Measurements from ENCODE around the gene FAM3D. TPM values are rescaled to one million over a fixed set of nuclear protein-coding genes. Genes with fewer than 3 reads are reported as not detected.

Gene FAM3D
- polyA plus RNA-seq, 1 donor (not counting 4 experiments of a cell fraction or from before 2014, with no cell fraction given): not detected

DNA sequence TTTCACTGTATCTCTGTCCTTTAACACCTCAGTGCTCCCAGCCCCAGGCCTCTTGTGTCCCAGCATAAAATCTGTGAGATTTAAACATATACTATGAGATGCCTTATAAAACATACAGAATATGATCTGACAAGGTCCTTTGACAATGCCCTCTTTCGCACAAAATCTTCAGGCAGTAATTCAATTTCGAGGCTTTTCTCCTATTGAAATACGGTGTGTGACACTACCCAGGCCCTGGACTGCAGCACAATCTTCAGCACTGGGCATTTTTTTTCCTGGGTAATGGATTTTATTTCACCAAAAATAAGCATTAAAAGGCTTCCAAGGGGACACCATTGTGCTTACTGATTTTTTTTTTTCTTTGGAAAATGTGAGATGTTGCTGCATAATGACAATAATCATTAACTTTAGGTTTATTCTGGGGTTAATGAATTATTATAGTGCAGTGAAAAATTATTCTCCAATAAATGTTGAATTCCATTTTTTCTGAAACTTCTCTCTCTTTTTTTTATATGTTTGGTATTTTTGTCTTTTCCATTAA is 40.9 kb upstream of the FAM3D start:
- H3K9me3 ChIP-seq (ENCODE audit: control insufficient read depth, low read depth, low read length): no peaks in the 10 kb centered on the region
- no peak overlapping the region for H3K9ac ChIP-seq (ENCODE audit: control insufficient read depth, extremely low read depth, insufficient read depth, low read length)
- H3K36me3 ChIP-seq (ENCODE audit: control insufficient read depth in 2 of 2, extremely low read depth in 1 of 2, insufficient read depth in 2 of 2, low read length in 2 of 2): no peaks in the 10 kb centered on the region
- FAIRE-seq (no peak), DNase-seq (ENCODE audit: low read depth, low spot score) (no peak)
- H3K27ac ChIP-seq (ENCODE audit: control insufficient read depth, insufficient read depth, low read length): no peak overlapping the region
- TF ChIP-seq, protein P1, sequence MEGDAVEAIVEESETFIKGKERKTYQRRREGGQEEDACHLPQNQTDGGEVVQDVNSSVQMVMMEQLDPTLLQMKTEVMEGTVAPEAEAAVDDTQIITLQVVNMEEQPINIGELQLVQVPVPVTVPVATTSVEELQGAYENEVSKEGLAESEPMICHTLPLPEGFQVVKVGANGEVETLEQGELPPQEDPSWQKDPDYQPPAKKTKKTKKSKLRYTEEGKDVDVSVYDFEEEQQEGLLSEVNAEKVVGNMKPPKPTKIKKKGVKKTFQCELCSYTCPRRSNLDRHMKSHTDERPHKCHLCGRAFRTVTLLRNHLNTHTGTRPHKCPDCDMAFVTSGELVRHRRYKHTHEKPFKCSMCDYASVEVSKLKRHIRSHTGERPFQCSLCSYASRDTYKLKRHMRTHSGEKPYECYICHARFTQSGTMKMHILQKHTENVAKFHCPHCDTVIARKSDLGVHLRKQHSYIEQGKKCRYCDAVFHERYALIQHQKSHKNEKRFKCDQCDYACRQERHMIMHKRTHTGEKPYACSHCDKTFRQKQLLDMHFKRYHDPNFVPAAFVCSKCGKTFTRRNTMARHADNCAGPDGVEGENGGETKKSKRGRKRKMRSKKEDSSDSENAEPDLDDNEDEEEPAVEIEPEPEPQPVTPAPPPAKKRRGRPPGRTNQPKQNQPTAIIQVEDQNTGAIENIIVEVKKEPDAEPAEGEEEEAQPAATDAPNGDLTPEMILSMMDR (optimal IDR thresholded peaks at IDR 0.05 in 1 of 3, IDR thresholded peaks at IDR 0.05 in 1 of 3, conservative IDR thresholded peaks at IDR 0.05 in 1 of 3; ENCODE audit: extremely low read depth in 1 of 3, insufficient read depth in 2 of 3, low read length in 3 of 3): no peak
- TF ChIP-seq EZH2 (IDR thresholded peaks at IDR 0.05; ENCODE audit: low read length): no peak
- no peak overlapping the region for H3K4me3 ChIP-seq (ENCODE audit: control insufficient read depth in 2 of 3, extremely low read depth in 1 of 3, insufficient read depth in 2 of 3, low read depth in 1 of 3, low read length in 3 of 3)
- H3K9me1 ChIP-seq (ENCODE audit: control insufficient read depth, extremely low read depth, insufficient read depth, low read length): no peaks in the 10 kb centered on the region
- dilution Hi-C loops (cut with MboI; ENCODE audit: extremely low pct_ligation_motif_present, low sequenced_read_pairs): no loop called here
- no peak overlapping the region for H2AFZ ChIP-seq (ENCODE audit: control insufficient read depth, low read length)
- no peaks in the 10 kb centered on the region for H3K4me1 ChIP-seq (ENCODE audit: control insufficient read depth, extremely low read depth, insufficient read depth, low read length)
- no peak overlapping the region for H3K4me2 ChIP-seq (ENCODE audit: control insufficient read depth, extremely low read depth, insufficient read depth, low read depth, low read length)
- H4K20me1 ChIP-seq (ENCODE audit: control insufficient read depth, extremely low read depth, insufficient read depth, low read length): no peaks in the 10 kb centered on the region
- no peaks in the 10 kb centered on the region for H3K27me3 ChIP-seq (ENCODE audit: control insufficient read depth, extremely low read depth, insufficient read depth, low read length)
- no peaks in the 10 kb centered on the region for H3K79me2 ChIP-seq (ENCODE audit: control insufficient read depth, insufficient read depth, low read length)

- dilution Hi-C loops (cut with MboI; ENCODE audit: extremely low pct_ligation_motif_present, low sequenced_read_pairs): no loop called here
- no peaks in the 10 kb centered on the region for H3K79me2 ChIP-seq (ENCODE audit: control insufficient read depth, insufficient read depth, low read length)
- H3K9me3 ChIP-seq (ENCODE audit: control insufficient read depth, low read depth, low read length): no peaks in the 10 kb centered on the region
- no peak overlapping the region for H3K4me3 ChIP-seq (ENCODE audit: control insufficient read depth in 2 of 3, extremely low read depth in 1 of 3, insufficient read depth in 2 of 3, low read depth in 1 of 3, low read length in 3 of 3)
- no peaks in the 10 kb centered on the region for H4K20me1 ChIP-seq (ENCODE audit: control insufficient read depth, extremely low read depth, insufficient read depth, low read length)
- no peaks in the 10 kb centered on the region for H3K4me1 ChIP-seq (ENCODE audit: control insufficient read depth, extremely low read depth, insufficient read depth, low read length)
- no peaks in the 10 kb centered on the region for H3K36me3 ChIP-seq (ENCODE audit: control insufficient read depth in 2 of 2, extremely low read depth in 1 of 2, insufficient read depth in 2 of 2, low read length in 2 of 2)
- DNase-seq (ENCODE audit: low read depth, low spot score) (no peak), FAIRE-seq (no peak)
- H3K9ac ChIP-seq (ENCODE audit: control insufficient read depth, extremely low read depth, insufficient read depth, low read length): no peak overlapping the region
- no peaks in the 10 kb centered on the region for H3K9me1 ChIP-seq (ENCODE audit: control insufficient read depth, extremely low read depth, insufficient read depth, low read length)
- H3K27ac ChIP-seq (ENCODE audit: control insufficient read depth, insufficient read depth, low read length): no peak overlapping the region
- no peak for TF ChIP-seq EZH2 (IDR thresholded peaks at IDR 0.05; ENCODE audit: low read length)
- TF ChIP-seq, protein P1 (optimal IDR thresholded peaks at IDR 0.05 in 1 of 3, IDR thresholded peaks at IDR 0.05 in 1 of 3, conservative IDR thresholded peaks at IDR 0.05 in 1 of 3; ENCODE audit: extremely low read depth in 1 of 3, insufficient read depth in 2 of 3, low read length in 3 of 3): no peak
- no peak overlapping the region for H3K4me2 ChIP-seq (ENCODE audit: control insufficient read depth, extremely low read depth, insufficient read depth, low read depth, low read length)
- no peaks in the 10 kb centered on the region for H3K27me3 ChIP-seq (ENCODE audit: control insufficient read depth, extremely low read depth, insufficient read depth, low read length)
- no peak overlapping the region for H2AFZ ChIP-seq (ENCODE audit: control insufficient read depth, low read length)
Observed at GRCh38 chr3:58706395-58707167, 40.0 kb upstream of the FAM3D start.

Measured in keratinocyte (primary cell).